Astrocyte of the spinal cord (primary cell): ENCODE data around the gene PSD4.
A peak's percentile ranks its signal among the peaks of the same experiment; 100 is the strongest.

ENCODE experiments used
- DNase-seq: peaks from one replicate; pipeline ENCODE4 v3.0.0; 2011; ENCODE audit warnings: low read depth, low spot score
- H3K4me3 ChIP-seq: 2 replicates; pipeline ENCODE4 v1.5.1; 2011; ENCODE audit warnings: low read depth, mild to moderate bottlenecking, low read length, moderate library complexity
- in situ Hi-C: cut with HindIII; loops from 2 replicates; pipeline ENCODE4 v1.10.0; 2017; ENCODE audit warnings: low sequenced_read_pairs
- TF ChIP-seq, protein P1 (sequence below): IDR thresholded peaks from 2 replicates; pipeline ENCODE4 v1.5.1; 2012; ENCODE audit warnings: low read depth, mild to moderate bottlenecking, low read length, inconsistent platforms

The PSD4 gene

DNA sequence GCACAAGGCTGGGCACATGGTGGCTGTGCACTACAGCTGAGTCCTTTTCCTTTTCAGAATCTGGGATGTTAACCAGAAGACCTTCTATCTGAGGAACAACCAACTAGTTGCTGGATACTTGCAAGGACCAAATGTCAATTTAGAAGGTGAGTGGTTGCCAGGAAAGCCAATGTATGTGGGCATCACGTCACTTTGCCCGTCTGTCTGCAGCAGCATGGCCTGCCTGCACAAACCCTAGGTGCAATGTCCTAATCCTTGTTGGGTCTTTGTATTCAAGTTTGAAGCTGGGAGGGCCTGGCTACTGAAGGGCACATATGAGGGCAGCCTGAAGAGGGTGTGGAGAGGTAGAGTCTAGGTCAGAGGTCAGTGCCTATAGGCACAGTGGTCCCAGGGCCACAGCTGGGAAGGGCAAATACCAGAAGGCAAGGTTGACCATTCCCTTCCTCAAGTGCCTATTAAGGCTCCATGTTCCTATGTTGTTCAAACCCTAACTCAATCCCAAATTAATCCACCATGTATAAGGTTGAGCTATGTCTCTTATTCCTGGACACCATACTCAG lies 44.2 kb upstream of the PSD4 start:
- no peak for DNase-seq
- in situ Hi-C loops: no loop called here
- no peak overlapping the region for H3K4me3 ChIP-seq
- TF ChIP-seq, protein P1, sequence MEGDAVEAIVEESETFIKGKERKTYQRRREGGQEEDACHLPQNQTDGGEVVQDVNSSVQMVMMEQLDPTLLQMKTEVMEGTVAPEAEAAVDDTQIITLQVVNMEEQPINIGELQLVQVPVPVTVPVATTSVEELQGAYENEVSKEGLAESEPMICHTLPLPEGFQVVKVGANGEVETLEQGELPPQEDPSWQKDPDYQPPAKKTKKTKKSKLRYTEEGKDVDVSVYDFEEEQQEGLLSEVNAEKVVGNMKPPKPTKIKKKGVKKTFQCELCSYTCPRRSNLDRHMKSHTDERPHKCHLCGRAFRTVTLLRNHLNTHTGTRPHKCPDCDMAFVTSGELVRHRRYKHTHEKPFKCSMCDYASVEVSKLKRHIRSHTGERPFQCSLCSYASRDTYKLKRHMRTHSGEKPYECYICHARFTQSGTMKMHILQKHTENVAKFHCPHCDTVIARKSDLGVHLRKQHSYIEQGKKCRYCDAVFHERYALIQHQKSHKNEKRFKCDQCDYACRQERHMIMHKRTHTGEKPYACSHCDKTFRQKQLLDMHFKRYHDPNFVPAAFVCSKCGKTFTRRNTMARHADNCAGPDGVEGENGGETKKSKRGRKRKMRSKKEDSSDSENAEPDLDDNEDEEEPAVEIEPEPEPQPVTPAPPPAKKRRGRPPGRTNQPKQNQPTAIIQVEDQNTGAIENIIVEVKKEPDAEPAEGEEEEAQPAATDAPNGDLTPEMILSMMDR: no peak

DNA sequence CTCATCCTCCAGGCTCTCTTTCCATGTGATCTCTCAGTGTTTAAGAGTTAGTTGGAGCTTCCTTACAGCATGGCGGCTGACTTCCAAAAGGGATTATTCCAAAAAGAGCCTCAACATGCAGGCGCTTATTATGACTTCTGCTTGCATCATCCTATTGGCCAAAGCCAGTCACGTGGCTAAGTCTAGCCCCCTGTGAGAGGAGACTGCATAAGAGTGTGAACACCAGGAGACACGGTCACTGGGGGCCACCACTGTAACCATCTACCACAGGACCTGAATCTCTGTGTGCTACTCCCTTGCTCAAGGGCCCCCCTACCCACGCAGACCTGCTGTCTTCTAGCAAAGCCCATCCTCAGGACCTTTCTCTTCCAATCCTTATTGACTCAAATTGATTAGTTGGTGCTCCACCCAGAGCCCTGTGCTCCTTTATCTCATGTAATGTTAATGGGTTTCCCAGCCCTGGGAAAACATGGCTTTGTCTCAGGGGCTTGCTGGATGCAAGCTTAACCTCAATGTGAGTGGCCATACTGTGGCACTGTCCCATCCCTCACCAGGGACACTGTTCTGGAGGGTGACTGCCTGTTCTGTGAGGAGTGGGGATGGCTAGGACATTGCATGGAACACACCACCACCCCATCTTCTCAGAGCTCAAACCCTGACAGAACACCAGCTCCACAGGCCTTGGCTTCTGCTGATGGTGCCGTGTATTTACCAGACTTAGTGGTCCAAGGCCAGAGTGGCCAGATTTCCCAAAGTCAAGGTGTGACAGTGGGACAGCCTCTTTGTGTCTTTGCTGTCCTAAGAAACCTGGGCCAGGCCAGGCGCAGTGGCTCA lies 42.2 kb upstream of the PSD4 start:
- TF ChIP-seq, protein P1: no peak
- no peak for DNase-seq
- in situ Hi-C loops: no loop called here
- no peak overlapping the region for H3K4me3 ChIP-seq

DNA sequence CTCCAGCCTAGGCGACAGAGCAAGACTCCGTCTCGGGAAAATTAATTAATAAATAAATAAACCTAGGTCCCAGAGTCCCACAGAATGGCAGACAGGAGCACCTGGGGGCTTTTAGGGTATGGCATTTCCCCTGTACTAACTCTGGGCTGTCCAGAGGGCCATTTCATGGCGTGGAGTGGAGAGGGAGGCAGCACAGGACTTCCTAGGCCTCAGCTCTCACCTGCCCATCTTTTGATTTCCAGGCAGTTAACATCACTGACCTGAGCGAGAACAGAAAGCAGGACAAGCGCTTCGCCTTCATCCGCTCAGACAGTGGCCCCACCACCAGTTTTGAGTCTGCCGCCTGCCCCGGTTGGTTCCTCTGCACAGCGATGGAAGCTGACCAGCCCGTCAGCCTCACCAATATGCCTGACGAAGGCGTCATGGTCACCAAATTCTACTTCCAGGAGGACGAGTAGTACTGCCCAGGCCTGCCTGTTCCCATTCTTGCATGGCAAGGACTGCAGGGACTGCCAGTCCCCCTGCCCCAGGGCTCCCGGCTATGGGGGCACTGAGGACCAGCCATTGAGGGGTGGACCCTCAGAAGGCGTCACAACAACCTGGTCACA lies 41.3 kb upstream of the PSD4 start:
- no peak for DNase-seq
- in situ Hi-C loops: no loop called here
- TF ChIP-seq, protein P1: no peak
- no peak overlapping the region for H3K4me3 ChIP-seq

DNA sequence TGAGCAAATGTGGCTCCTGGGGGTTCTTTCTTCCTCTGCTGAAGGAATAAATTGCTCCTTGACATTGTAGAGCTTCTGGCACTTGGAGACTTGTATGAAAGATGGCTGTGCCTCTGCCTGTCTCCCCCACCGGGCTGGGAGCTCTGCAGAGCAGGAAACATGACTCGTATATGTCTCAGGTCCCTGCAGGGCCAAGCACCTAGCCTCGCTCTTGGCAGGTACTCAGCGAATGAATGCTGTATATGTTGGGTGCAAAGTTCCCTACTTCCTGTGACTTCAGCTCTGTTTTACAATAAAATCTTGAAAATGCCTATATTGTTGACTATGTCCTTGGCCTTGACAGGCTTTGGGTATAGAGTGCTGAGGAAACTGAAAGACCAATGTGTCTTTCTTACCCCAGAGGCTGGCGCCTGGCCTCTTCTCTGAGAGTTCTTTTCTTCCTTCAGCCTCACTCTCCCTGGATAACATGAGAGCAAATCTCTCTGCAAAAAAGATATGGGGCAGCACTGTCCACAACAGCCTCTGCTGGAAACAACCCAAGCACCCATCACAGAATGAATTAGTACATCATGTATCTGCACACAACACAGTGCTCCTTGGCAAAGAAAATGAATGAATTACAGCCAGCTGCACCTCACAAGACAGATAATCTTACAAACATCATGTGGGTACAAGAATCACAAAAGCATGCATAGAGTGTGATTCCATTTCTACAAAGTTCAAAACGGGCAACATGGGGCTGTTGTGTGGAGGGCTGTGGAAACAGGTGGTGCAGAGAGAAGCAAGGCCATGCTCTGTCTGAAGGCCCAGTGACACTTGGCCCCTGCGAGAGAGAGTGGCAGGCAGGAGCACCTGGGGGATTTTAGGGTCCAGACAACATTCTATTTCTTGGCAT lies 39.8 kb upstream of the PSD4 start:
- DNase-seq: peak; percentile 15
- TF ChIP-seq, protein P1: no peak
- in situ Hi-C loops: no loop called here
- no peak overlapping the region for H3K4me3 ChIP-seq

DNA sequence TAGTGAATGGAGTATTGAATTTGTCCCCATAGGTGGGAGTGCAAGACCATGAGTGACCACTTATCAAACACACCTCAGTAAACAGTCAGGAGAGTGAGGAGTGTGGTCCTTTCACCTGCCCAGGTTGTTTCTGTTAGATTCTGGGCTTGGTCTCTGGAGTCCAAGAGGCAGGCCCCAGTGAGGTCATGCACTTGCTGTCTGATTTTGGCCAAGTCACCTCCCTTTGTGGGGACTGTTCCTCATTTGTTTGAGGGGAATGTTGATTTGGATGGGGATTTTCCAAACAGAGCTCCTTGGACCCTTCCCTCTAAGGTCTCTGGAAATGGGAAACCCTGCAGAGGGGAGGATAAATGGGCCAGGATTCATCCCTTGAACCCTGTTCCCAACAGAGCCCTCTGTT lies 39.1 kb upstream of the PSD4 start:
- H3K4me3 ChIP-seq: no peak overlapping the region
- TF ChIP-seq, protein P1: no peak
- in situ Hi-C loops: no loop called here
- no peak for DNase-seq

DNA sequence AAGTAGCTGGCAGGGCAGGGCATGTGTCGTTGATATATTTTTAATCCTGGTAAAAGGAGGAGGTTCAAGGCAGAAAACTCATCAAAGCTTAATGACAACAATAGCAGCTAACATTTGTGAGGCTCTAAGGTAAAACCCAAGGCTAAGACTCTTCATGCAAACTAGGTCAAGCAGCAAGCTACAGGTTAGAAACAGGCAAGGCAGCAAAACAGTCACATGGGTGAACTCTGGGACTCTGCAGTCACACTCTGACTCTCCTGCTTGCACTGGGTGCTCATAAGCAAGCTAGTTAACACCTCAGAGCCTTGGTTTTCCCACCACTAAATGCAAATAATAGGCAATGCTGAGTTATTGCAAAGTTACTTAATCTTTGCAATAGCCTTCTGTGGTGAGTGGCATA lies 38.5 kb upstream of the PSD4 start:
- no peak overlapping the region for H3K4me3 ChIP-seq
- DNase-seq: no peak
- in situ Hi-C loops: no loop called here
- TF ChIP-seq, protein P1: no peak
